ENCODE data around the gene RBM17. TPM values are rescaled to one million over a fixed set of nuclear protein-coding genes. Genes with fewer than 3 reads are reported as not detected.

Gene RBM17
- total and polyA plus RNA-seq, 2 of the 4 experiments (the other 2 are of a cell fraction): 24.6 to 56.7 TPM

- H2BK120ac ChIP-seq (ENCODE audit: low read depth, low read length): no peak overlapping the region
Measured at GRCh38 chr10:6045314-6045848, 43.5 kb upstream of the RBM17 start.

More at GRCh38 chr10:6045314-6045848, 43.5 kb upstream of the RBM17 start:
- H2AK5ac ChIP-seq (ENCODE audit: low read depth, low read length): no peak overlapping the region
- H4K91ac ChIP-seq (ENCODE audit: insufficient read depth, low read depth, low read length): no peak overlapping the region
- no peak overlapping the region for H3K9ac ChIP-seq (ENCODE audit: low read depth, low read length)
- H4K8ac ChIP-seq (ENCODE audit: low read depth in 2 of 2, low read length in 2 of 2): no peak overlapping the region
- BruUV-seq (replicated peaks): no TSS peak
- POLR2A ChIA-PET (ENCODE audit: unreplicated experiment): no interaction called here
- no peak overlapping the region for H3K27ac ChIP-seq (ENCODE audit: insufficient read depth, low read length)
- no peak overlapping the region for H3K18ac ChIP-seq (ENCODE audit: low read depth, low read length)
- no peak overlapping the region for H2BK5ac ChIP-seq (ENCODE audit: low read depth, low read length, poor library complexity, severe bottlenecking)
- H3K4me3 ChIP-seq (ENCODE audit: insufficient read depth, low read depth, low read length): no peak overlapping the region
- H3K9me1 ChIP-seq (ENCODE audit: insufficient read depth, low read length): no peaks in the 10 kb centered on the region
- H4K20me1 ChIP-seq (ENCODE audit: insufficient read depth, low read length): no peaks in the 10 kb centered on the region
- in situ Hi-C loops (cut with MboI; ENCODE audit: low sequenced_read_pairs): no loop called here
- CTCF ChIA-PET: no interaction called here
- H3K27me3 ChIP-seq (ENCODE audit: control insufficient read depth, insufficient read depth, low read length): peaks cover 48% of the 10 kb centered on the region
- ATAC-seq (ENCODE audit: low read depth) (no peak), DNase-seq (no peak)
- H2BK20ac ChIP-seq (ENCODE audit: low read depth, low read length): no peak overlapping the region
- H2AFZ ChIP-seq (replicated peaks; ENCODE audit: low read length, poor library complexity): no peak overlapping the region
- H3K14ac ChIP-seq (replicated peaks; ENCODE audit: low read depth, low read length): no peak overlapping the region
- no peaks in the 10 kb centered on the region for H3K36me3 ChIP-seq (ENCODE audit: control insufficient read depth, insufficient read depth, low read length)
- H3K9me3 ChIP-seq (ENCODE audit: control insufficient read depth, insufficient read depth, low read length): no peaks in the 10 kb centered on the region; the same call in 1 of the 2 replicates
- no peak overlapping the region for H3K56ac ChIP-seq (ENCODE audit: extremely low read depth, insufficient read depth, low read length)
- dilution Hi-C loops (cut with HindIII; ENCODE audit: low sequenced_read_pairs, unreplicated experiment): no loop called here
- TF ChIP-seq CTCF (conservative IDR thresholded peaks at IDR 0.05; ENCODE audit: low read depth, low read length) (no peak), RFX5 (IDR thresholded peaks at IDR 0.05; ENCODE audit: low read depth, low read length) (no peak), FOS (IDR thresholded peaks at IDR 0.05; ENCODE audit: low read depth, low read length) (no peak), MXI1 (IDR thresholded peaks at IDR 0.05; ENCODE audit: borderline replicate concordance, low read depth, low read length) (no peak), RAD21 (IDR thresholded peaks at IDR 0.05; ENCODE audit: low read length) (no peak), USF2 (IDR thresholded peaks at IDR 0.05; ENCODE audit: low read depth, low read length) (no peak), POLR2A (IDR thresholded peaks at IDR 0.05; ENCODE audit: low read depth, low read length) (no peak)
- WGBS, 2 experiments (ENCODE audit: extremely low coverage in 2 of 2, insufficient read length in 1 of 2): no CpG with 5 or more reads among the region's 8 CpGs
- H3K4ac ChIP-seq (ENCODE audit: low read depth, low read length): no peak overlapping the region
- no peak overlapping the region for H3K4me2 ChIP-seq (ENCODE audit: low read depth, low read length)
- no peak overlapping the region for H2AK9ac ChIP-seq (replicated peaks; ENCODE audit: low read depth, low read length, poor library complexity)
- no peaks in the 10 kb centered on the region for H3K79me1 ChIP-seq (ENCODE audit: low read depth in 1 of 2, low read length in 2 of 2)
- no peak overlapping the region for H4K5ac ChIP-seq (ENCODE audit: low read depth, low read length)
- intact Hi-C loops (cut with micrococcal nuclease): no loop called here
- no peaks in the 10 kb centered on the region for H3K4me1 ChIP-seq (ENCODE audit: control insufficient read depth, insufficient read depth, low read length)
- no peak overlapping the region for H2BK15ac ChIP-seq (ENCODE audit: low read depth, low read length)
- no peak overlapping the region for H3K23ac ChIP-seq (ENCODE audit: low read depth, low read length)

Measured in IMR-90 (cell line).